Neural cell (in vitro differentiated cells): Measurements from ENCODE around the gene SLC25A24.

ENCODE experiments used
- TAF1 ChIP-seq: IDR thresholded peaks from 2 replicates; pipeline ENCODE4 v1.6.1; 2012; ENCODE audit warnings: low read depth
- TF ChIP-seq, protein P1 (sequence below): fragments of 450-650 bp; IDR thresholded peaks from 2 replicates; pipeline ENCODE4 v1.5.1; 2014; ENCODE audit warnings: antibody characterized with exemption, mild to moderate bottlenecking, moderate library complexity; ENCODE audit not compliant: poor library complexity, severe bottlenecking

DNA sequence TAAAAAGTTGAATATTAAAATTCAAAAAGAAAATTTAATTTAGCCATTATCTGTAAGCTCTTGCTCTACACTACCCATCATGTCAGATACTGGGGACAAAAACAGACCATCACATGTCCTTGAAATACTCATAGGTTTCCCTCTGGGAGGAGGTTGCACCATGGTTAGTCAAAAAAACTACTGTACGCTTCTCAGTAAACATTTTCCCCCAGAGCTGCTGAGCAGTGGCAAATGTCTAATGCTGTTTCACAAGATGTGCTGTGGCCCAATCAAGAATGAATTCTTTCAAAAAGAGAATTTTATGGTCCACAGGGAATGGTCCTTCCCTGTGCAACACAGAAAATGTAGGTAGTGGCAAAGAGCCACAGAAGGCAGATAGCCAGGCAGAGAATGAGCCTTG is 6.1 kb downstream of the SLC25A24 start:
- TF ChIP-seq, protein P1, sequence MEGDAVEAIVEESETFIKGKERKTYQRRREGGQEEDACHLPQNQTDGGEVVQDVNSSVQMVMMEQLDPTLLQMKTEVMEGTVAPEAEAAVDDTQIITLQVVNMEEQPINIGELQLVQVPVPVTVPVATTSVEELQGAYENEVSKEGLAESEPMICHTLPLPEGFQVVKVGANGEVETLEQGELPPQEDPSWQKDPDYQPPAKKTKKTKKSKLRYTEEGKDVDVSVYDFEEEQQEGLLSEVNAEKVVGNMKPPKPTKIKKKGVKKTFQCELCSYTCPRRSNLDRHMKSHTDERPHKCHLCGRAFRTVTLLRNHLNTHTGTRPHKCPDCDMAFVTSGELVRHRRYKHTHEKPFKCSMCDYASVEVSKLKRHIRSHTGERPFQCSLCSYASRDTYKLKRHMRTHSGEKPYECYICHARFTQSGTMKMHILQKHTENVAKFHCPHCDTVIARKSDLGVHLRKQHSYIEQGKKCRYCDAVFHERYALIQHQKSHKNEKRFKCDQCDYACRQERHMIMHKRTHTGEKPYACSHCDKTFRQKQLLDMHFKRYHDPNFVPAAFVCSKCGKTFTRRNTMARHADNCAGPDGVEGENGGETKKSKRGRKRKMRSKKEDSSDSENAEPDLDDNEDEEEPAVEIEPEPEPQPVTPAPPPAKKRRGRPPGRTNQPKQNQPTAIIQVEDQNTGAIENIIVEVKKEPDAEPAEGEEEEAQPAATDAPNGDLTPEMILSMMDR = no peak
- no peak for TF ChIP-seq TAF1
